ENCODE results near the gene UBE2D3.

UBE2D3 gene

GRCh38 chr4:102760645-102761295, 66.6 kb downstream of the UBE2D3 start, which contains the start of gene MANBA:
MANBA (minus strand) TSS chr4:102760968; CDS start chr4:102760894, 74 bp downstream.
- peak within 1 kb of the TSS; percentile 71 for H3K4me3 ChIP-seq (ENCODE audit: low read length)
- TF ChIP-seq ZNF274 (IDR thresholded peaks at IDR 0.05; ENCODE audit: low read depth, low read length): no peak

DNA sequence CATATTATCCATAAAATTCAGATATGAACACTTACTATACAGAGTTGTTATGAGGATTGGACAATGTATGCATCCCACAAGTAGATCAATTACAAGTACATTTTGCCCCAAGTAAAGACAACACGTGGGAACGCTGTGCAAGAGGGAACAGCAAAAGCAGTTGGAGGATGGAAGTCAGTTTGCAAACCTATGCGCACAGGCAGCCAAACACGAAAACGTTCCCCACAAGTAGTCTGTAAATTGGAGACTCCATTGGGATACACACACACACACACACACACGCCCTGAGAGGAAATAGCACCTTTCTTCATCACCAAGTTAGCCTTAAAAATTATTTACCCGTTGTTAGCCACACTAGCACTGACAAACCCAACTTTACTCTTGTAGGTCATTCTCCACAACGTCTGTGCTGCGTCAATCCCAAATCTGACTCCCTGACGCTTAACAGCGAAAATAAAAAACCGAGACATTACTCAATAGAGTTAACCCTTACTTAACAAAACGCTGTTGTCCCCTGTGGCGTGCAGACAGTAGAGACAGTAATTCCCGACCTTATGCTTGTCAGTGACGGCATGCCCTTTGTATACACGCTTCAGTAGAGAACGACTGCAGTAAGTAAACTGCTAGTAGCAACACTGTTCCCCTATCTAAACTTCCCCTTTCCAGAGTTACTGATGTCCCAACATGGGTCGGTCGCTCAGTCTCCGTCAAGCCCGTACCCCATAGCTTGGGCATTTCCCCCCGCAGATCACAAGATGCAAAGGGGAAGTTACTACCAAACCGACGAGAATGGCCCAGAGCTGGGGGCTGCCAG, 67.3 kb downstream of the UBE2D3 start:
- H3K4me3 ChIP-seq (ENCODE audit: low read length): peak overlapping the region; percentile 71
- no peak for TF ChIP-seq ZNF274 (IDR thresholded peaks at IDR 0.05; ENCODE audit: low read depth, low read length)

- H3K4me3 ChIP-seq (ENCODE audit: low read length): no peak overlapping the region
These were observed 68.8 kb downstream of the UBE2D3 start for GRCh38 chr4:102758241-102759160.

GRCh38 chr4:102757681-102758080, 69.7 kb downstream of the UBE2D3 start:
- no peak for TF ChIP-seq ZNF274 (IDR thresholded peaks at IDR 0.05; ENCODE audit: low read depth, low read length)
- H3K4me3 ChIP-seq (ENCODE audit: low read length): no peak overlapping the region

More at GRCh38 chr4:102758241-102759160, 68.8 kb downstream of the UBE2D3 start:
- no peak for TF ChIP-seq ZNF274 (IDR thresholded peaks at IDR 0.05; ENCODE audit: low read depth, low read length)

- no peak overlapping the region for H3K4me3 ChIP-seq (ENCODE audit: low read length)
- no peak for TF ChIP-seq ZNF274 (IDR thresholded peaks at IDR 0.05; ENCODE audit: low read depth, low read length)
These were observed 73.3 kb downstream of the UBE2D3 start for GRCh38 chr4:102754044-102754443.

- no peak overlapping the region for H3K4me3 ChIP-seq (ENCODE audit: low read length)
- TF ChIP-seq ZNF274 (IDR thresholded peaks at IDR 0.05; ENCODE audit: low read depth, low read length): no peak
These were observed 75.4 kb downstream of the UBE2D3 start for GRCh38 chr4:102751941-102752340.
